Parathyroid adenoma (tissue), 2 donors: ENCODE results near the gene CD46.

ENCODE experiments used
- H2AFZ ChIP-seq: fragments of 300-600 bp; sonication (generic); one replicate; pipeline ENCODE4 v1.7.0; 2017; ENCODE audit warnings: antibody characterized with exemption, mild to moderate bottlenecking
- H3K27ac ChIP-seq: fragments of 300-600 bp; sonication (generic); one replicate; pipeline ENCODE4 v1.7.0; 2017
- H3K27me3 ChIP-seq: fragments of 300-600 bp; sonication (generic); one replicate; pipeline ENCODE4 v1.7.0; 2017; ENCODE audit warnings: low read length; ENCODE audit not compliant: control insufficient read depth, insufficient read depth
- H3K36me3 ChIP-seq: fragments of 300-600 bp; sonication (generic); one replicate; pipeline ENCODE4 v1.7.0; 2017; ENCODE audit warnings: low read length; ENCODE audit not compliant: control insufficient read depth, insufficient read depth
- H3K4me1 ChIP-seq: fragments of 300-600 bp; sonication (generic); one replicate; pipeline ENCODE4 v1.7.0; 2017; ENCODE audit warnings: control low read depth
- H3K4me2 ChIP-seq: fragments of 300-600 bp; sonication (generic); one replicate; pipeline ENCODE4 v1.7.0; 2017; ENCODE audit warnings: low read length
- H3K4me3 ChIP-seq: fragments of 300-600 bp; sonication (generic); one replicate; pipeline ENCODE4 v1.7.0; 2017; ENCODE audit warnings: low read depth, low read length
- H3K79me2 ChIP-seq: fragments of 300-600 bp; sonication (generic); one replicate; pipeline ENCODE4 v1.7.0; 2017; ENCODE audit warnings: control low read depth
- H3K9ac ChIP-seq: fragments of 300-600 bp; sonication (generic); one replicate; pipeline ENCODE4 v1.7.0; 2017; ENCODE audit warnings: mild to moderate bottlenecking
- H3K9me3 ChIP-seq: fragments of 300-600 bp; sonication (generic); one replicate; pipeline ENCODE4 v1.7.0; 2017; ENCODE audit warnings: low read length; ENCODE audit not compliant: control insufficient read depth
- CTCF ChIP-seq: fragments of 300-600 bp; sonication (generic); IDR thresholded peaks from one replicate; pipeline ENCODE4 v1.7.0; 2017; ENCODE audit warnings: antibody characterized with exemption, mild to moderate bottlenecking
- donor health status: primary hyperparathyroidism.

CD46 gene

GRCh38 chr1:207779008-207779407 is 27.2 kb downstream of the CD46 start:
- no peak for TF ChIP-seq CTCF
- Histone ChIP-seq H3K79me2 (no peaks in the 10 kb centered on the region), H3K27ac (no peak overlapping the region), H3K4me3 (no peak overlapping the region), H3K36me3 (no peaks in the 10 kb centered on the region), H2AFZ (no peak overlapping the region), H3K9ac (no peak overlapping the region), H3K27me3 (no peaks in the 10 kb centered on the region), H3K4me2 (no peak overlapping the region), H3K9me3 (no peaks in the 10 kb centered on the region), H3K4me1 (no peaks in the 10 kb centered on the region)

DNA sequence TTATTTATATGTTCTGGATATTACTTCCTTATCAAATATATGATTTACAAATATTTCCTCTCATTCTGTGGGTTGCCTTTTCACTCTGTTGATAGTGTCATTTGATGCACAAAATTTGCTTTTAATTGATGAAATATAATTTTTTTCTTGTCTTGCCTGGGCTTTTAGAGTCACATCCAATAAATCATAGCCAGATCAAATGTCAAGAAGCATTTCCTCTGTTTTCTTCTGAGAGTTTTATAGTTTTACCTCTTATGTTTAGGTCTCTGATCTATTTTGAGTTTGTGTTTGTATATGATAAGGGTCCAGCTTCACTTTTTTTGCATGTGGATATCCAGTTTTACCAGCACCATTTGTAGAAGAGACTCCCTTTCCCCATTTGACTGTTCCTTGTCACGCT is 29.5 kb downstream of the CD46 start:
- Histone ChIP-seq H3K27ac (no peak overlapping the region), H3K36me3 (no peaks in the 10 kb centered on the region)

DNA sequence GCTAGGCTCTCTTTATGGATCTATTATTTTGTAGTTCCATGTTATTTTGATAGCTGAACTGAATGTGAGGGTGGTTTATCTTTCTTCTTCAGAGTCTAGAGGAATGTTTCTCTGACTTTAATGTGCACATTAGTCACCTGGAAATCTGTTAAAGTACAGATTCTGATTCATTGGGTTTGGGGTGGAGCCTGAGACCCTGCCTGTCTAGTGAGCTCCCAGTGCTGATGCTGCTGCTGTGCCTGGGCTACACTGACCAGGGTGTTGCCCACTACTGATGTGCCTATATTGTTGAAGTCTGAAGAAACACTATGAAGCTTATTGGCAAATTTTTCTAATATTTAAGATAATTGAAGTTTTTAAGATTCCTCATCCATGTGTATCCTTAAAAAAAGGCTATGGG is 35.9 kb downstream of the CD46 start:
- Histone ChIP-seq H3K9ac (no peak overlapping the region), H3K79me2 (no peaks in the 10 kb centered on the region), H3K4me2 (no peak overlapping the region), H3K4me1 (peaks cover 3% of the 10 kb centered on the region), H3K4me3 (no peak overlapping the region), H3K27me3 (no peaks in the 10 kb centered on the region), H3K36me3 (no peaks in the 10 kb centered on the region), H2AFZ (no peak overlapping the region), H3K9me3 (no peaks in the 10 kb centered on the region), H3K27ac (no peak overlapping the region)
- no peak for TF ChIP-seq CTCF

More for the DNA sequence above, 29.5 kb downstream of the CD46 start:
- Histone ChIP-seq H3K4me1 (no peaks in the 10 kb centered on the region), H3K27me3 (no peaks in the 10 kb centered on the region), H3K9me3 (no peaks in the 10 kb centered on the region), H3K79me2 (no peaks in the 10 kb centered on the region), H3K4me2 (no peak overlapping the region), H2AFZ (no peak overlapping the region), H3K4me3 (no peak overlapping the region), H3K9ac (no peak overlapping the region)
- TF ChIP-seq CTCF, result no peak

DNA sequence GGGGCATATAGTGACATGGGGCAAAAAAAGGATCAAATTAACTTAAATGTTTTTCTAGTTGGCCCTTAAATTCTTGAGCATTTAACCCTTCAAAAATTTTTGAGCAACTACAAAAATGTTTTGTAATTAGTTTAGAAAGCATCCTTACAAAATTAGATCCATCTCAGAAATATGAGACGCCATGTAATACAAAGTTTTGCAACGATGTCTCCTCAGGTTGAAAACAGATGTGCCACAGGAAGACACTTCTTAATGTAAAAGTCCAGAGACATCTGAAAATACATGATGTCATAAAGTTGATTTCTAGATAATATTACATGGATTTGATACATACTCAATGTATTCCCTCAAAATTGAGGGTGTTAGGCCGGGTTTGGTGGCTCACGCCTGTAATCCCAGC is 37.5 kb downstream of the CD46 start:
- Histone ChIP-seq H3K36me3 (no peaks in the 10 kb centered on the region), H3K27ac (peak overlapping the region; percentile 95)

More for the DNA sequence above, 37.5 kb downstream of the CD46 start:
- Histone ChIP-seq H2AFZ (no peak overlapping the region), H3K4me2 (peak overlapping the region; percentile 64), H3K4me3 (peak overlapping the region; percentile 37), H3K4me1 (peaks cover 4% of the 10 kb centered on the region), H3K9ac (no peak overlapping the region), H3K27me3 (no peaks in the 10 kb centered on the region), H3K79me2 (no peaks in the 10 kb centered on the region), H3K9me3 (no peaks in the 10 kb centered on the region)
- no peak for TF ChIP-seq CTCF
